GM19099 (cell line): ENCODE measurements around the gene NFYA.

Source experiments
- POLR2A ChIP-seq: IDR thresholded peaks from 3 replicates; pipeline ENCODE4 v1.6.1; 2011; ENCODE audit warnings: low read depth; ENCODE audit not compliant: insufficient read length; ENCODE audit errors: extremely low read depth

NFYA gene

GRCh38 chr6:41103847-41104246, 31.1 kb downstream of the NFYA start:
- TF ChIP-seq POLR2A = no peak

- no peak for TF ChIP-seq POLR2A
Measured at GRCh38 chr6:41111017-41111416, 38.2 kb downstream of the NFYA start.

- no peak for TF ChIP-seq POLR2A
Measured at GRCh38 chr6:41119508-41119907, 46.7 kb downstream of the NFYA start.

- no peak for TF ChIP-seq POLR2A
Measured at GRCh38 chr6:41120058-41120457, 47.3 kb downstream of the NFYA start.

GRCh38 chr6:41122373-41122772, 49.6 kb downstream of the NFYA start:
- no peak for TF ChIP-seq POLR2A

- no peak for TF ChIP-seq POLR2A
Measured at GRCh38 chr6:41122918-41123317, 50.1 kb downstream of the NFYA start.

GRCh38 chr6:41125282-41125681, 52.5 kb downstream of the NFYA start:
- TF ChIP-seq POLR2A = no peak

- TF ChIP-seq POLR2A = no peak
Measured at GRCh38 chr6:41132254-41132653, 59.5 kb downstream of the NFYA start.

- no peak for TF ChIP-seq POLR2A
Measured at GRCh38 chr6:41135062-41135832, 62.5 kb downstream of the NFYA start.

GRCh38 chr6:41136911-41137310, 64.1 kb downstream of the NFYA start:
- no peak for TF ChIP-seq POLR2A

GRCh38 chr6:41147917-41148316, 75.1 kb downstream of the NFYA start:
- TF ChIP-seq POLR2A = no peak
